Esophagus squamous epithelium (tissue), 5 donors: ENCODE data around the gene HOXC5. TPM values are rescaled to one million over a fixed set of nuclear protein-coding genes. Genes with fewer than 3 reads are reported as not detected.

Experiments
- DNase-seq: peaks from one replicate; lab custom pipeline; 2025; lab: John Stamatoyannopoulos, UW
- H3K27ac ChIP-seq, 4 donors: fragments of 200-600 bp; sonication (generic); one replicate each; pipeline ENCODE4 v1.5.1; 2016 to 2019; ENCODE audit warnings: mild to moderate bottlenecking in 1 of 4
- H3K27me3 ChIP-seq, 4 donors: fragments of 200-600 bp; sonication (generic); 1 replicate in 3 of 4; 2 replicates in 1 of 4; pipeline versions ENCODE4 v1.5.1 to v1.6.0; 2017 to 2021; ENCODE audit warnings: antibody characterized with exemption in 1 of 4
- H3K36me3 ChIP-seq, 3 donors: fragments of 200-600 bp; sonication (generic); one replicate each; pipeline ENCODE4 v1.5.1; 2016 to 2019
- H3K4me1 ChIP-seq, 3 donors: fragments of 200-600 bp; sonication (generic); one replicate each; pipeline ENCODE4 v1.5.1; 2017 to 2019
- H3K4me3 ChIP-seq, 4 donors: fragments of 200-600 bp; sonication (generic); 1 replicate in 3 of 4; 2 replicates in 1 of 4; pipeline ENCODE4 v1.5.1; 2016 to 2019; ENCODE audit warnings: mild to moderate bottlenecking in 2 of 4, moderate library complexity in 1 of 4
- H3K9me3 ChIP-seq, 3 donors: fragments of 200-600 bp; sonication (generic); one replicate each; pipeline ENCODE4 v1.5.1; 2016 to 2019
- POLR2A ChIP-seq, 4 donors: fragments of 450-650 bp; IDR thresholded peaks; one replicate each; pipeline ENCODE4 v1.6.1; 2017; ENCODE audit warnings: antibody characterized with exemption in 4 of 4, mild to moderate bottlenecking in 4 of 4, moderate library complexity in 3 of 4
- WGBS, 2 donors: methylation state at CpG; one replicate each; pipeline ENCODE4 v1.1.5; 2018; 5-methylcytosine and 5-hydroxymethylcytosine counted together
- intact Hi-C: fragments of 100-400 bp; cut with DNase I; formaldehyde crosslinking; loops from one replicate; pipeline ENCODE4 v1.15.0; 2022
- total RNA-seq, 4 donors: library from RNA; depleted of rRNA; stranded (reverse); fragments of >200 nt; gene quantifications; one replicate each; pipeline ENCODE4 v1.1.0, GENCODE V29; 2016
- TF ChIP-seq, protein P1 (sequence below), 6 experiments: fragments of 450-650 bp in 4 of 6; fragments of 200-600 bp in 2 of 6; sonication (generic) in 2 of 6; IDR thresholded peaks; one replicate each; pipeline ENCODE4 v1.5.1; 2016 to 2019; ENCODE audit warnings: antibody characterized with exemption in 6 of 6, mild to moderate bottlenecking in 4 of 6, moderate library complexity in 4 of 6
- donor health status: DM: yes; HTN: yes; CAD: no.

The HOXC5 gene
- total RNA-seq, 4 donors from 2014 or later: 0.31 to 1.1 TPM; not detected in 2

DNA sequence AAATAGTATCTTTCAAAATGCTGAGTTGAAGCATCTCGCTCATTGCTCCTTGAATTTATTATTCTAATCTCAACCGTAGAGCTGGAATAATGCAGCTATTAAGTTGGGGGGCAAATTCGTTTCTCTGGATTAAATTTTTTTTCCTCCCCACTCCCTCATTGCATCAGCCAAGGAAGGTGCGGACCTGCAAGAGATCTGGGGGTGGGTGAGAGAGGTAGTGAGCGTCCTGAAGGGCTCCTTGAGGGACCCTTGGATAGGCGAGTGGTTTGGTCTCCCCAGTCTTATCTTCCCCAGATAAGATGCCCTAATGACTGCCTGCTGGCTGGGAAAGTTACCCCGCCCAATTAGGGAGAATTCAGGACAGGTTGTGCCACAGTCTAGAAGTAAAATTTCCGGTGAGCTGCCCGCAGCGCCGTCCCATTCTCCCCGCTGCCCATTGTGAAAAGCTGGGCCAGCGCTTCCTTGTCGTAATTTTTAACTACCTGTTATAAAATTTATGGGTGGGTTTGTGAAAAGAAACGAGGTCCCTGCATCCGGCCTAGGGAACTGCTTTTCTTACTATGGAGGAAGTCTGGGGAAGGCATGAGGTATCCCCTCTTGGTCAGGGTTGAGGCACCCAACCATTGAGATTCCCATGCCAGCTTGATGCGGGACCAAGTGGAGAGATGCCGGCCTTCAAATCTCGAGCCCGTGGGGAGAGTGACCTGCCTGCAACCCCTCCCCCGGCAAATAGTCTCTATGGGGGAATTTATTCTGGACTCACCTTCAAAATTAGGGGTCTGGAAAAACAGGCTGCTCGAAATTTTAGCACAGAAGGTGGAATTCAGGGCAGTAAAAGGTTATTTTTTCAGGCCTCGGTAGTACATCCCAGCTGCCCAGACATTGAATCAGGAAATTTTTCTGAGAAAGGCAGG lies 17.6 kb upstream of the HOXC5 start:
- WGBS, 2 donors: 37 to 51% methylated on average over 17 of the region's 23 CpGs
- Histone ChIP-seq H3K4me3 (no peak overlapping the region), H3K27ac (no peak overlapping the region), H3K4me1 (peaks cover 3 to 53% (median 11%) of the 10 kb centered on the region in 3 donors), H3K9me3 (no peaks in the 10 kb centered on the region), H3K27me3 (peaks cover 15 to 100% (median 40%) of the 10 kb centered on the region in 4 donors), H3K36me3 (no peaks in the 10 kb centered on the region)
- TF ChIP-seq, protein P1, sequence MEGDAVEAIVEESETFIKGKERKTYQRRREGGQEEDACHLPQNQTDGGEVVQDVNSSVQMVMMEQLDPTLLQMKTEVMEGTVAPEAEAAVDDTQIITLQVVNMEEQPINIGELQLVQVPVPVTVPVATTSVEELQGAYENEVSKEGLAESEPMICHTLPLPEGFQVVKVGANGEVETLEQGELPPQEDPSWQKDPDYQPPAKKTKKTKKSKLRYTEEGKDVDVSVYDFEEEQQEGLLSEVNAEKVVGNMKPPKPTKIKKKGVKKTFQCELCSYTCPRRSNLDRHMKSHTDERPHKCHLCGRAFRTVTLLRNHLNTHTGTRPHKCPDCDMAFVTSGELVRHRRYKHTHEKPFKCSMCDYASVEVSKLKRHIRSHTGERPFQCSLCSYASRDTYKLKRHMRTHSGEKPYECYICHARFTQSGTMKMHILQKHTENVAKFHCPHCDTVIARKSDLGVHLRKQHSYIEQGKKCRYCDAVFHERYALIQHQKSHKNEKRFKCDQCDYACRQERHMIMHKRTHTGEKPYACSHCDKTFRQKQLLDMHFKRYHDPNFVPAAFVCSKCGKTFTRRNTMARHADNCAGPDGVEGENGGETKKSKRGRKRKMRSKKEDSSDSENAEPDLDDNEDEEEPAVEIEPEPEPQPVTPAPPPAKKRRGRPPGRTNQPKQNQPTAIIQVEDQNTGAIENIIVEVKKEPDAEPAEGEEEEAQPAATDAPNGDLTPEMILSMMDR (IDR thresholded peaks at IDR 0.05): no peak
- TF ChIP-seq POLR2A (IDR thresholded peaks at IDR 0.05): no peak
- DNase-seq: no peak
- intact Hi-C loops: no loop called here

DNA sequence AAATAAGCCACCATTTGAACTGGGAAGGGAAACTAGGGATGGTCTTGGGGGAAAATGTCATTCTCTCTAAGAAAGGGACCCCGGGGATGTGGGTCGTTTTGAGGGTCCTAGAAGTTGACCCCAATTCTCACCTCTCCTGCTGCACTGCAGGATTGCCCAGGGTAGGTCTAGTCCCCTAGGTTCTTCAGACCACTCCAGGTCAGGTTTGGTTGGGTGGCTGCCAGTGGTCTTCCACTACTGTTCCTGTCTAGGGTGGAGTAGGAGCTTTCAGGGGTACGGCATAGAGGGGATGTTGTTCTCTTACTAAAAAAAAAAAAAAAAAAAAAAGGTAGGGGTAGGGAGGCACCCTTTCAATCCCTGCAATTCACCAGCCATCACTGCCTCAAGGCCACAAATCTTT lies 16.8 kb upstream of the HOXC5 start:
- intact Hi-C loops: no loop called here
- no peak overlapping the region for H3K4me3 ChIP-seq
- no peaks in the 10 kb centered on the region for H3K9me3 ChIP-seq
- peaks cover 3 to 51% (median 11%) of the 10 kb centered on the region in 3 donors for H3K4me1 ChIP-seq
- no peak for DNase-seq
- TF ChIP-seq POLR2A (IDR thresholded peaks at IDR 0.05): no peak
- TF ChIP-seq, protein P1 (IDR thresholded peaks at IDR 0.05): no peak
- H3K27me3 ChIP-seq: peaks cover 15 to 100% (median 36%) of the 10 kb centered on the region in 4 donors
- no peaks in the 10 kb centered on the region for H3K36me3 ChIP-seq
- 27 to 42% methylated on average over 3 of the region's 3 CpGs for WGBS, 2 donors
- H3K27ac ChIP-seq: no peak overlapping the region

DNA sequence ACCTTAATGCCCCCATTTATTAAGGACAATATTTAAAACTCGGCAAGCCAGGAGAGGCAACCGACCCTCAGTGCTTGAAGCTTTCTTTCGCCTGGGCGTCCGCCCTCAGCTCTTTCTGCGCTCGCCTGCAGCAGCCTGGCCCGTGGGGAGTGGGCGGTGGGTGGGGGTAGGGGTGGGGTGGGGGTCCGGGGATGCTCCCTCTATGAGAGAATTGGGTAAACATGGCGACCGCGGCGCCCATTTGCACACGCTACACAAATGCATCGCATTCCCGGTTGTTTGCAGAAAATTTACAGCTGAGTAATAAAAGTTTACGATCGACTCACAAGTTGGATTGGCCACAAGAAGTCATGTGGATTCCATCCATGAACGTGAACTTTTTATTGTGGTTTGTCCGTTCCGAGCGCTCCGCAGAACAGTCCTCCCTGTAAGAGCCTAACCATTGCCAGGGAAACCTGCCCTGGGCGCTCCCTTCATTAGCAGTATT lies 16.3 kb upstream of the HOXC5 start:
- 3 to 6% methylated on average over 10 to 16 of the region's 25 CpGs for WGBS, 2 donors
- H3K9me3 ChIP-seq: no peaks in the 10 kb centered on the region
- TF ChIP-seq, protein P1 (IDR thresholded peaks at IDR 0.05): no peak
- no peak for TF ChIP-seq POLR2A (IDR thresholded peaks at IDR 0.05)
- intact Hi-C loops: no loop called here
- peak overlapping the region; percentile 42 to 64 (median 50) for H3K4me3 ChIP-seq
- peaks cover 3 to 51% (median 11%) of the 10 kb centered on the region in 3 donors for H3K4me1 ChIP-seq
- H3K27me3 ChIP-seq: peaks cover 15 to 100% (median 35%) of the 10 kb centered on the region in 4 donors
- DNase-seq: no peak
- no peak overlapping the region for H3K27ac ChIP-seq
- H3K36me3 ChIP-seq: no peaks in the 10 kb centered on the region

DNA sequence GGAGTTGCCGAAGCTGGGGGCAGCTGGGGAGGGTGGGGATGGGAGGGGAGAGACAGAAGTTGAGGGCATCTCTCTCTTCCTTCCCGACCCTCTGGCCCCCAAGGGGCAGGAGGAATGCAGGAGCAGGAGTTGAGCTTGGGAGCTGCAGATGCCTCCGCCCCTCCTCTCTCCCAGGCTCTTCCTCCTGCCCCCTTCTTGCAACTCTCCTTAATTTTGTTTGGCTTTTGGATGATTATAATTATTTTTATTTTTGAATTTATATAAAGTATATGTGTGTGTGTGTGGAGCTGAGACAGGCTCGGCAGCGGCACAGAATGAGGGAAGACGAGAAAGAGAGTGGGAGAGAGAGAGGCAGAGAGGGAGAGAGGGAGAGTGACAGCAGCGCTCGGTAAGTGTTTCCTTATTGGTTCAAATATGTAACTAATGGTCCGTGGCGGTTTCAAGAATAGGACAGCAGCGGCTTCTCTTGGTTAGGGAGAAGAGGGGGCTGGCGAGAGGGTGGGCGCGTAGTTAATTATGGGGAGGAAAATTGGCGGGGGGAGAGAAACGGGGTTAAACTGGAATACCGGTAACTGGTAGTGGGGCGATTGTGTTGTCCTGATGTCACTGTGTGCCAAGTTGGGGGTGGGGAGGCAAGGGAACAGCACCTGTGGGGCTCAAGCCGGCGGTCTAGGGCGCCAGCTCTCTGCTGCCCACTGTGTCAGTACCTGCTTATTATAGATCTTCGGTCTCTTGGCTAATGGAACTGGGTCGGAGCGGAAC lies 15.6 kb upstream of the HOXC5 start:
- no peak for DNase-seq
- peaks cover 3 to 55% (median 11%) of the 10 kb centered on the region in 3 donors for H3K4me1 ChIP-seq
- H3K27ac ChIP-seq: peak overlapping the region; percentile 24 to 67 (median 39)
- TF ChIP-seq, protein P1 (IDR thresholded peaks at IDR 0.05): peak in 1 of 6 experiments; percentile 10
- TF ChIP-seq POLR2A (IDR thresholded peaks at IDR 0.05): no peak
- H3K36me3 ChIP-seq: no peaks in the 10 kb centered on the region
- H3K4me3 ChIP-seq: peak overlapping the region; percentile 42 to 64 (median 50)
- H3K27me3 ChIP-seq: peaks cover 15 to 100% (median 33%) of the 10 kb centered on the region in 4 donors
- H3K9me3 ChIP-seq: no peaks in the 10 kb centered on the region
- 1 to 5% methylated on average over 24 of the region's 24 CpGs for WGBS, 2 donors
- intact Hi-C loops: no loop called here
